GM21423 (cell line): Measurements from ENCODE around the gene GNAT2.

Experiments used
- ATAC-seq: cut with Tn5 transposase; IDR thresholded peaks from one replicate; pipeline ENCODE4 v1.9.1; 2021; ENCODE audit warnings: mild to moderate bottlenecking, moderate library complexity; ENCODE audit not compliant: unreplicated experiment

GNAT2 gene

DNA sequence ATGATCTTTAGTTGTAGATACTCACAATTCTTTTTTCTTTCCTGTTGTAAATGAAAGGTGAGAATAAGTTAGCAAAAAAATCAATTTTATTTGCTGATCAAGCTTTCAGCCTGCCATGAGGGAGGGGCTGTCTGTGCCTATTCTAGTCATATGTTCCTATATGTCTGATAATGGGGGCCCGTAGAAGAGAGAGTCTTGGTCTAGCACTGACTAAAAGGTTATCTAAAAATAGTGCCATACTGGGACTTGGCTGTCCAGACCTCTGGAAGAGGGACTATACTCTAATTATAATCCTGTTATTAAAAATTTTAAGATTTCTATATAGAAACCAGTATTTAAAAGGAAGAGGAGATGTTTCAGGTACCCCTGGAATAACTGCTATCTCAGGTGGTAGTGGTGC lies 52.4 kb downstream of the GNAT2 start:
- ATAC-seq: no peak

DNA sequence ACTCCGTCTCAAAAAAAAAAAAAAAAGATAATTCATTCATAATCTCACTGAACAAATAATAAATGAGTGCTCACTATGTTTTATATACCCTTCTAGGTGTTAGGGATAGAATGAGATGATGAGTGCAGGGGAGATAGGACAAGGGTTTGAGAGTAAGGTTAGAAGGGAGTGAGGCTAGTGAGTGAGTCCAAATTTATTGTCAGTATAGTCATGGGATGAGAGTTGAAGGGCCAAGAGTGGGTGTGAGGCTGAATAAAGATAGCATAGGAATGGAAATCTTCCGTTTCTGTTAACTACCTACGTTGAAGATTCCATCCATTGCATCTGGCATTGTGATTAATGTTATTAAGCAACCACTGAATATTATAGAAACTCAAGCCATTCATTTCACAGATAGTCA lies 54.2 kb downstream of the GNAT2 start:
- ATAC-seq: no peak

DNA sequence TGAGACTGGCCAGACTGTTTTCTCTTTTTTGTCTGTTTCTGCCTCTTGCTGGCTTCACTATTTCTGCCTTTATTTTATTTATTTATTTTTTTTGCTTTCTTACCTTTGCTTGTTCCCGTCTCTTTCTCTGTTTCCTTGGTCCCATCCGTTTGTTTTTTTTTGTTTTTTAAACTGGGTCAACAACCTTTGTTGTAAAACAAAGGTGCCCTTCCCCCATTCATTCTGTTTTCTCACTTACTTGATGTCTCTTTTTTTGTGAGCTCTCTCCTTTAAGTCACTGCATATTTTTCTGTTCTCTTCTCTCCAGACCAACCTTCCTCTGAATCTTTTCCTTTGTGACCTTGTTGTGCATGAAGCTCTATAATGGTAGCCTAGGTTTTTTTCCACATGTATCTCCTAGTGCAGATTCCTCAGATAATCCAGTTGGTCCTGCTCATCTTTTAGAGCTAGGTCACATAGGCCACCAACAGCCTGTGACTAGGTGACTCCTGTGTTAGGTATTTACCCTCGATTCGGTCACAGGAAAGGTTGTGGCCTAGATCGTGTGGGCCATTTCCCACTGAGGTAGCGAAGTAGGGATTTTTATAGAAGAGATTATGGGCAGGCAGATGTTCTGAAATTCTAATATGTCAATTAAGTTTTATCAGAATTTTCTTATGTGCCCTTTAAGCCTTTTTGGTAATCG lies 55.1 kb downstream of the GNAT2 start:
- ATAC-seq: no peak

DNA sequence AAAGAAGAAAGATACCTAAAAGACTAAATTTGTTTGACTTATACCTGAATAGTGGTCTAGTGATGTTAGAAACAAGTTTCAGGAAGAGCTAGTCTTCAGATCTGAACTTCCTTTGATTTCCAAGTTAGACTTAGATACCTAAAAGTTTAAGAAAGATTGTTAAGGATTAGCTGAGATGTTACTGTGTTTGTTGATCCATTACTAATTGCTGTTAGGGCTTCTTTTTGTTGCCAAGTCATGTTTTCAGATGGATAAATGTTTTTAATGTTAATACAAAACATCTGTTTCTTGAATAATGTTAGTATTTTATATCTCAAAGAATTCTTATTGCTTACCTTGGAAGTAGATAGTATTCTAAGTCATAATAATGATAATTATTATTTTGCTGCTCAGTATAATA lies 59.4 kb downstream of the GNAT2 start:
- no peak for ATAC-seq

DNA sequence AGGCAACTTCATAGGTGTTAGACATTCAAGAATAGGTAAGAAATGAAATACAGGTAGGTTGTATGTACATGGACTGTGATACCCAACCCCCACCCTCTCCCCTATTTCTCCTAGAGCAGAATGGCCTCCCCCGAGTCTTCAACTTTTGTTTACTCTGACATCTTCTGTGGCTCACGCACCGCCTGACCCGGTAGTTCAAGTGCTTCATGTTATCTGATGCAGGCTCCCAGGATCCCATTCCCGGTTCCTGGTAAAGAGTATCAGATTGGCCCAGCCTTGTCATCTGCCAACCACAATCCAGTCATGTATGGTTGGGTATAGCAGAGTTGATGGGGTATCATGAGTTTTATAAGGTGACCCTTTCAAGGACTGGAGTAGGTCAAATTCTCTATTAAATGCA lies 61.9 kb downstream of the GNAT2 start:
- ATAC-seq: no peak

DNA sequence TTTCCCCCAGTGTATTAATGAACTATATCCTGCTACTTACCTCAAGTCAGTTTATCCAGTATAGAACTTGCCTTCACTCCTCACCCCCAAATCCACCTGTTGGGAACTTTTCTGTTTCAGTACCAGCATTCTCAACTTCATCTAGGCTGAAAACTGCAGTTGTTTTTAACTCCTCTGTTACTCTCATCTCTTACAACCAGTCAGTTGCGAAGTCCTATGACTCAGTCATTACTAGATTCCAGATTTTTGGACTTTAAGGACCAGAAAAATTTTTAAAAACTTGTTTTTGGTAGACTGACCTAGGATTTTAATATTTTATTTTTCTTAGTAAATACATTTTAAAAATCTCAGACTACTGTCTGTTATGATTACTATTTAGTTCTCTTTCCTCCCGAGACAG lies 62.9 kb downstream of the GNAT2 start:
- no peak for ATAC-seq
